Subcutaneous abdominal adipose tissue (tissue), 5 donors: ENCODE measurements around the gene FAM114A1.
A peak's percentile ranks its signal among the peaks of the same experiment; 100 is the strongest.
"Not testable (repeated sequence)": the region's sequence is repeated elsewhere in the genome, so short reads cannot be mapped to it uniquely, and the experiment has no call there.

Experiments
- H3K27ac ChIP-seq: one replicate; pipeline ENCODE4 v1.7.0; 2013; ENCODE audit warnings: low read depth, mild to moderate bottlenecking, inconsistent platforms, low read length, moderate library complexity
- H3K27me3 ChIP-seq, 5 donors: one replicate each; pipeline ENCODE4 v1.7.0; 2013; ENCODE audit warnings: low read length in 5 of 5, inconsistent platforms in 1 of 5; ENCODE audit not compliant: control insufficient read depth in 5 of 5, insufficient read depth in 4 of 5
- H3K36me3 ChIP-seq, 5 donors: one replicate each; pipeline ENCODE4 v1.7.0; 2013; ENCODE audit warnings: low read length in 5 of 5; ENCODE audit not compliant: control insufficient read depth in 5 of 5, insufficient read depth in 5 of 5
- H3K4me1 ChIP-seq, 5 donors: one replicate each; pipeline ENCODE4 v1.7.0; 2013; ENCODE audit warnings: low read length in 5 of 5, mild to moderate bottlenecking in 3 of 5, moderate library complexity in 1 of 5; ENCODE audit not compliant: control insufficient read depth in 5 of 5, insufficient read depth in 5 of 5
- H3K4me3 ChIP-seq, 5 donors: one replicate each; pipeline ENCODE4 v1.7.0; 2013; ENCODE audit warnings: low read length in 5 of 5, low read depth in 1 of 5
- H3K9ac ChIP-seq, 5 donors: one replicate each; pipeline ENCODE4 v1.7.0; 2013; ENCODE audit warnings: low read length in 5 of 5, mild to moderate bottlenecking in 4 of 5, moderate library complexity in 3 of 5
- H3K9me3 ChIP-seq, 5 donors: one replicate each; pipeline ENCODE4 v1.7.0; 2013; ENCODE audit warnings: low read length in 5 of 5; ENCODE audit not compliant: control insufficient read depth in 5 of 5
- donor health status: healthy.
- donor health status: healthy.
- donor health status: healthy.
- donor health status: healthy.
- donor health status: healthy.

The FAM114A1 gene

DNA sequence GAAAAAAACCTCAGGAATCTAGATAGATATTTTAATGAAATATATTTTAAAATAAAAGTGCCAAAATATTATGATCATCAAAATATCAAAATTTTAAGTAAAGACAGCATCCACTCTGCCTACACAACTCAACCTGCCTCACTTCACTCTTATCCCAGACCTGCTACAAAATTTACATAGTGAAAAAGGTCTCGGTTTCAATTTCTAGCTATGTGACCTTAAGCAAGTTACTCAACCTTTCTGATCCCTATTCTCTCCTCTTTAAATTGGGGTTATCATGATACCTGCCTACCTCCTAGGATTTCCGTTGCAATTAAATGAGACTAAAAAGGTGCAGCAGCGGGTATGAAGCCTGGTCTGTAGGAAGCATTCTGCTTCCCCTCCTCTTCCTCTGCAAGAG lies 72.9 kb downstream of the FAM114A1 start:
- no peak overlapping the region for H3K27ac ChIP-seq
- H3K36me3 ChIP-seq = peaks cover 31 to 80% (median 58%) of the 10 kb centered on the region in 5 donors
- no peak overlapping the region for H3K9ac ChIP-seq
- no peaks in the 10 kb centered on the region for H3K27me3 ChIP-seq
- peaks cover 0 to 10% (median 0%) of the 10 kb centered on the region in 5 donors for H3K4me1 ChIP-seq
- H3K4me3 ChIP-seq = no peak overlapping the region
- no peaks in the 10 kb centered on the region for H3K9me3 ChIP-seq

DNA sequence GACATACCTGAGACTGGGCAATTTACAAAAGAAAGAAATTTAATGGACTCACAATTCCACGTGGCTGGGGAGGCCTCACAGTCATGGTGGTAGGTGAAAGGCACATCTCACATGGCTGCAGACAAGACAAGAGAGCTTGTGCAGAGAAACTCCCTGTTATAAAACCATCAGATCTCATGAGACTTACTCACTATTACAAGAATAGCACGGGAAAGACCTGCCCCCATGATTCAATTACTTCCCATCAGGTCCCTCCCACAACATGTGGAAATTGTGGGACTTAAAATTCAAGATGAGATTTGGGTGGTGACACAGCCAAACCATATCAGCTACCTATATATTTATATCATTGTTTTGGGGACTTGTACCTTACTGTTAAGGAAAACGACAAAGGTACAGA lies 74.3 kb downstream of the FAM114A1 start:
- not testable (repeated sequence) for H3K9me3 ChIP-seq, H3K27me3 ChIP-seq, H3K27ac ChIP-seq, H3K9ac ChIP-seq, H3K4me3 ChIP-seq
- Histone ChIP-seq H3K4me1 (peaks cover 0 to 10% (median 0%) of the 10 kb centered on the region in 5 donors), H3K36me3 (peaks cover 27 to 70% (median 51%) of the 10 kb centered on the region in 5 donors)

DNA sequence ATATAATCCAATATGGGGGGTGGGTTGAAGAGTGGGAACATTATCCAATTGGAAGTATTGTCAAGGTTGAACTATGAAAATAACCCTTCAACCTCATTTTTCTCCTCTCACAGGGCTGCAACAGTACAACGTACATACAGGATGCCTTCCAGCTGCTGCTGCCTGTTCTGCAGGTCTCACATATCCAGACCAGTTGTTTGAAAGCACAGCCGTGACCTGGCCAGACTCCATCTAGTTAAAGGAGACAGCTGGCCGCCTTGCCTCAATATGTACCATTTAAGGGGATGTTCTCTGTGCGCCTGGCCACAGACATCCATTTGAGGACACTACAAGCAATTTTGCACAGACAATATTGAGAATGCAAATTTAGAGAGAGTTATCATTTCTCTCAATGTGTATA lies 75.7 kb downstream of the FAM114A1 start:
- H3K27ac ChIP-seq = no peak overlapping the region
- peaks cover 0 to 13% (median 0%) of the 10 kb centered on the region in 5 donors for H3K4me1 ChIP-seq
- no peak overlapping the region for H3K9ac ChIP-seq
- peaks cover 20 to 57% (median 37%) of the 10 kb centered on the region in 5 donors for H3K36me3 ChIP-seq
- H3K27me3 ChIP-seq = no peaks in the 10 kb centered on the region
- H3K9me3 ChIP-seq = no peaks in the 10 kb centered on the region
- no peak overlapping the region for H3K4me3 ChIP-seq

DNA sequence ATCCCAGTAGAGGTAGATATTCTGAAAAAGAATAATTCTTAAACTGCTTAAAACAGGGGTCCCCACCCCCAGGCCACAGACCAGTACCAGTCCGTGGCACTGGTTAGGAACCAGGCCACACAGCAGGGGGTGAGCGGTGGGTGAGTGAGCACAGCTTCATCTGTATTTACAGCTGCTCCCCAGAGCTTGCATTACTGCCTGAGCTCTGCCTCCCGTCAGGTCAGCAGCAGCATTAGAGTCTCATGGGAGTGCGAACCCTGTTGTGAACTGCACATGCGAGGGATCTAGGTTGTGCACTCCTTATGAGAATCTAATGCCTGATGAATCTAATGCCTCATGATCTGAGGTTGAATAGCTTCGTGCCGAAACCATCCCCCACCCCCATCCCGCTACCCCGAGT lies 76.8 kb downstream of the FAM114A1 start:
- H3K9me3 ChIP-seq = no peaks in the 10 kb centered on the region
- no peak overlapping the region for H3K27ac ChIP-seq
- no peak overlapping the region for H3K4me3 ChIP-seq
- no peaks in the 10 kb centered on the region for H3K27me3 ChIP-seq
- peaks cover 2 to 21% (median 8%) of the 10 kb centered on the region in 5 donors for H3K4me1 ChIP-seq
- H3K9ac ChIP-seq = no peak overlapping the region
- peaks cover 12 to 47% (median 27%) of the 10 kb centered on the region in 5 donors for H3K36me3 ChIP-seq

DNA sequence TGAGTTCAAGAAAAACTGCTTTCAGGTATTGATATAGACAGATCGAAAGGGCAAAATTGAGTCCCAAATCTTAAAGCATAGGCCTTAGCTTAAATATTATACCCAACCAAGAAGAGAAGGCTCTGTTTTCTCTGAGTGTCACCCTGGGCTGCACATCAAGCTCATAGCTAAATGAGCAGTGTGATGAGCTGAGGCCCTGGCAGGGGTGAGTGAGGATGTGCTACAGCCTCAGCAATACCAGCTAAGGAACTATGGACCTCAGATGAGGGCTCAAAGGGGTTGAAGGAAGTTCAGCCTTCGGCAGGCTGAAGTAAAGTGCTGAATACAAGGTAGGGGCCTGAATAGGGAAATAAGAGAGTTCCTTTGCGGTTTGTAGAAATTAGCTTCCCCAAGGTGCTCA lies 79.3 kb downstream of the FAM114A1 start:
- Histone ChIP-seq H3K4me1 (peaks cover 2 to 20% (median 16%) of the 10 kb centered on the region in 5 donors), H3K9ac (peak overlapping the region in 1 of 5 donors; percentile 6), H3K27me3 (no peaks in the 10 kb centered on the region), H3K36me3 (peaks cover 7 to 29% (median 17%) of the 10 kb centered on the region in 5 donors), H3K4me3 (no peak overlapping the region), H3K9me3 (no peaks in the 10 kb centered on the region), H3K27ac (no peak overlapping the region)

DNA sequence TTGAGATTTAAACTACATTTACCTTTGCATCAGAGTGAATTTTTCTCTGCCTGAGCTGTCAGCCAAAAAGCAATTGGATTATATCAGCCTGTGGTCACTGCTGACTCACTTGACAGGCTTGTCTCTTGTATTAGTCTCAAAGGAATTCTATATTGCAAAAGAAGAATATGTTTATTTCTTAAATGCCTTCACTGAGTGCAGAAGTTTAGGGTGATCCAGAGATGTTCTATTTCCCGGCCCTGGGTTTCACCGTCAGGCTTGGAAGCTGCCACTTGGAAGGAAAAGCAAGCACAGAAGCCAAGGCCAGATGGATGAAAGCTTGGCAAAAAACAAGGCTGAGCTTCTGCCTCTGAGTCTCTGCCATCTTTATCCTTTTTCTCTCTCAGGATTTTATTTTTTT lies 80.9 kb downstream of the FAM114A1 start:
- H3K27ac ChIP-seq = peak overlapping the region; percentile 59
- peaks cover 2 to 20% (median 16%) of the 10 kb centered on the region in 5 donors for H3K4me1 ChIP-seq
- no peak overlapping the region for H3K4me3 ChIP-seq
- H3K9ac ChIP-seq = no peak overlapping the region
- no peaks in the 10 kb centered on the region for H3K9me3 ChIP-seq
- no peaks in the 10 kb centered on the region for H3K27me3 ChIP-seq
- H3K36me3 ChIP-seq = peaks cover 7 to 15% (median 13%) of the 10 kb centered on the region in 5 donors

DNA sequence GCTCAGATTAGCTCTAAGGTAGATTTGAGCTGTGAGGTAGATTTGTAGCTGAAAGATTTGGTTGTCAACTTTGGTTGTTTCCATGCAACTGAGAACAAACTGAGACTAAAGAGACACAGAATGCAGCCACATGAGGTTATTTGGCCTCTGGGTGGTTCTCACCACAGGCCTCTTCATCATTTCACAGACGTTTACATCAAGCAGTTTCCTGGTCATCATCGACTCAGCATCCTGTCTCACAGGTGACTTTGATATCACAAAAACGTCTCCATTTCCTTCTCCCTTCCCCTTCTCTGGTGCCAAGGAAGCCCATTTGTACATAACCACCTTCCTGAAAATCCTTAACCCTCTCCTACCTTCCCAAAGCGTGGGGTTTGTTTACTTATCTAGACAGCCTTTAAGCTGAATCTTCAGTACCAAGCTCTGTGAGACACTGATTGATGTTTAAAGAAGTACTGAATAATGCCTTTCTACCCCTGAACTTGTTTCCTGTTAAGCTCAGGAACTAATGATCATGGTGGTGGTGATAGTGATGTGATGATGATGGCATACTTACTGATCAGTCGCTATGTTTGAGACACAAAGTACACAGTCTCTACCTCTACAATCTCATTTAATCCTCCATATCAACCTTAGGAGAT lies 81.9 kb downstream of the FAM114A1 start:
- Histone ChIP-seq H3K4me3 (no peak overlapping the region), H3K27me3 (no peaks in the 10 kb centered on the region), H3K9me3 (no peaks in the 10 kb centered on the region), H3K36me3 (peaks cover 5 to 8% (median 7%) of the 10 kb centered on the region in 5 donors), H3K27ac (peak overlapping the region; percentile 59), H3K4me1 (peaks cover 2 to 20% (median 16%) of the 10 kb centered on the region in 5 donors), H3K9ac (no peak overlapping the region)

DNA sequence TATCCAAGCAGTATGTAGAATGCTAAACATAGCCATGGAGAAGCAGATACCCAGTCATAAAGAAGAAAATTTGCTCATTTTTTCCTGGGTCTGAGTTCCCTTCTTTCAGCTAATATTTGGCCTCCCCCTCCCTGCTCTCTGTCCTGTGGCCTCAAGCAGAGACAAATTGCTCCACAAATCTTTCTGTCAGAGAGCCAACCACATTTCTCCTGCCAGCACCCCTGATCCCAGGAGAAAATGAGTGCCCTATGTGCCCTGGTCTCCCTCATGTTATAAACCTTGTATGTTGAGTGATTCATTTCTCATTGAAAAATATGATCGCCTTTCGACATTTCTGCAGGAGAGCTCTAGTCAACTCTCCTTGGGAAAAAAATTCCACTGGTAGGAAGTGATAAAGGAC lies 82.6 kb downstream of the FAM114A1 start:
- Histone ChIP-seq H3K36me3 (peaks cover 2 to 3% (median 3%) of the 10 kb centered on the region in 5 donors), H3K9ac (no peak overlapping the region), H3K9me3 (no peaks in the 10 kb centered on the region), H3K27ac (no peak overlapping the region), H3K4me3 (no peak overlapping the region), H3K4me1 (peaks cover 2 to 20% (median 16%) of the 10 kb centered on the region in 5 donors), H3K27me3 (no peaks in the 10 kb centered on the region)

DNA sequence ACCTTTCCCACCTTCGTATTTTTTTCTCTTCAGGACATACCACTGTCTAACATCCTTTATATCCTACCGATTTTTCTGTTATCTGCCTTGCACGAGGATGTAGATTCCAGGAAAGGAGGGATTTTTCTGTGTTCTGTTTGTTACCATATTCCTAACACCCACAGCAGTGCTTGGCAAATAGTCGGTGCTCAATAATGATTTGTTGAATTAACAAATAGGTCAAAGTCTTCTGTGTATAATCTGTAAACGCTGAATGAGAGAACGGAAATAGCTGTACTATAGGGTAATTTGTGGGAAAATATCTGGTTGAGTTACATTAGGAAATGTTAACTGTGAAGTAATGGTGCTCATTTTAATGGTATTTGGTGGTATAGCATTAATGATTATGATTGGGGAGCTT lies 83.1 kb downstream of the FAM114A1 start:
- Histone ChIP-seq H3K27ac (no peak overlapping the region), H3K36me3 (no peaks in the 10 kb centered on the region)

DNA sequence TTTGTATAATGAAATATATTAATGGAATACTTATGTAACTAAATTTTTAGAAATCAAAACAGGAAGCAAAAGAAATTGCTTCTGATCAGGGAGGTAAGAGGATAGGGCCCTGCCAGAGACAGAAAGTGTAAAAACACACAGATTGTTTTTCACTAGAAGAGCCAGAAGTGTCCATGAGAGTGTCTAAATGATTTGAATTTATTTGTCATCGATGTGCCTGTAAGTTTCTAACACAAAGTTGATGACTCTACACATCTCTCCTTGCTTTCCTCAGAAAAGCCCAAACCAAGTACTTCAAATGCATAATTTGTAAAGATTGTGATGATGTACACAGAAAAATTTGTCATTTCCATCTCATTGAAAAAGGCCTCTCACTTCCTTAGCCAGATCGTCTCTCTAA lies 84.0 kb downstream of the FAM114A1 start:
- no peak overlapping the region for H3K4me3 ChIP-seq
- no peaks in the 10 kb centered on the region for H3K36me3 ChIP-seq
- H3K9ac ChIP-seq = no peak overlapping the region
- no peaks in the 10 kb centered on the region for H3K9me3 ChIP-seq
- no peak overlapping the region for H3K27ac ChIP-seq
- H3K27me3 ChIP-seq = no peaks in the 10 kb centered on the region
- H3K4me1 ChIP-seq = peaks cover 2 to 20% (median 16%) of the 10 kb centered on the region in 5 donors

More for the DNA sequence above, 83.1 kb downstream of the FAM114A1 start:
- no peak overlapping the region for H3K9ac ChIP-seq
- no peak overlapping the region for H3K4me3 ChIP-seq
- H3K27me3 ChIP-seq = no peaks in the 10 kb centered on the region
- no peaks in the 10 kb centered on the region for H3K9me3 ChIP-seq
- H3K4me1 ChIP-seq = peaks cover 2 to 20% (median 16%) of the 10 kb centered on the region in 5 donors
